Peyer's patch (tissue), 4 donors: ENCODE data around the gene ELK4.

ENCODE experiments used
- CTCF ChIP-seq, 6 experiments: fragments of 450-650 bp in 4 of 6; fragments of 200-600 bp in 2 of 6; sonication (generic) in 1 of 6; IDR thresholded peaks; one replicate each; pipeline ENCODE4 v1.5.1; 2017 to 2019; ENCODE audit warnings: antibody characterized with exemption in 6 of 6, mild to moderate bottlenecking in 3 of 6, moderate library complexity in 1 of 6
- POLR2A ChIP-seq, 2 donors: fragments of 450-650 bp; IDR thresholded peaks; one replicate each; pipeline ENCODE4 v1.5.1; 2017; ENCODE audit warnings: antibody characterized with exemption in 2 of 2, mild to moderate bottlenecking in 2 of 2, moderate library complexity in 2 of 2

- TF ChIP-seq CTCF (IDR thresholded peaks at IDR 0.05) (peak; percentile 95 to 99 (median 98)), POLR2A (IDR thresholded peaks at IDR 0.05) (peak in 1 of 2 donors; percentile 41)
Observed at GRCh38 chr1:205591522-205592351, 40.1 kb downstream of the ELK4 start.
